Skeletal muscle tissue (tissue), 4 donors: ENCODE data around the gene MFSD12. TPM values are rescaled to one million over a fixed set of nuclear protein-coding genes. Genes with fewer than 3 reads are reported as not detected.
A peak's percentile ranks its signal among the peaks of the same experiment; 100 is the strongest.
"Not testable (repeated sequence)": the region's sequence is repeated elsewhere in the genome, so short reads cannot be mapped to it uniquely, and the experiment has no call there.

ENCODE experiments used
- H3K27ac ChIP-seq: one replicate; pipeline ENCODE4 v1.7.0; 2013; ENCODE audit warnings: mild to moderate bottlenecking, low read depth, low read length, inconsistent platforms
- H3K27me3 ChIP-seq, 3 donors: one replicate each; pipeline ENCODE4 v1.7.0; 2013; ENCODE audit warnings: low read length in 3 of 3; ENCODE audit not compliant: control insufficient read depth in 3 of 3, insufficient read depth in 3 of 3
- H3K36me3 ChIP-seq, 3 donors: one replicate each; pipeline ENCODE4 v1.7.0; 2013; ENCODE audit warnings: low read length in 3 of 3; ENCODE audit not compliant: control insufficient read depth in 3 of 3, insufficient read depth in 3 of 3
- H3K4me1 ChIP-seq, 3 donors: one replicate each; pipeline ENCODE4 v1.7.0; 2013; ENCODE audit warnings: low read length in 3 of 3, mild to moderate bottlenecking in 3 of 3; ENCODE audit not compliant: control insufficient read depth in 3 of 3, insufficient read depth in 3 of 3
- H3K4me3 ChIP-seq, 3 donors: one replicate each; pipeline ENCODE4 v1.7.0; 2013; ENCODE audit warnings: low read length in 3 of 3
- H3K9ac ChIP-seq, 3 donors: one replicate each; pipeline ENCODE4 v1.7.0; 2013; ENCODE audit warnings: low read length in 3 of 3, mild to moderate bottlenecking in 3 of 3, moderate library complexity in 2 of 3, low read depth in 1 of 3
- H3K9me3 ChIP-seq, 3 donors: one replicate each; pipeline ENCODE4 v1.7.0; 2013; ENCODE audit warnings: low read length in 3 of 3; ENCODE audit not compliant: control insufficient read depth in 3 of 3
- total RNA-seq: library from RNA; depleted of rRNA; stranded (reverse); fragments of >200 nt; gene quantifications from one replicate; pipeline ENCODE4 v1.2.3, GENCODE V29; 2014
- donor health status: Osteomylitis.

The MFSD12 gene
- total RNA-seq, 1 donor from 2014 or later, result 18.8 TPM

DNA sequence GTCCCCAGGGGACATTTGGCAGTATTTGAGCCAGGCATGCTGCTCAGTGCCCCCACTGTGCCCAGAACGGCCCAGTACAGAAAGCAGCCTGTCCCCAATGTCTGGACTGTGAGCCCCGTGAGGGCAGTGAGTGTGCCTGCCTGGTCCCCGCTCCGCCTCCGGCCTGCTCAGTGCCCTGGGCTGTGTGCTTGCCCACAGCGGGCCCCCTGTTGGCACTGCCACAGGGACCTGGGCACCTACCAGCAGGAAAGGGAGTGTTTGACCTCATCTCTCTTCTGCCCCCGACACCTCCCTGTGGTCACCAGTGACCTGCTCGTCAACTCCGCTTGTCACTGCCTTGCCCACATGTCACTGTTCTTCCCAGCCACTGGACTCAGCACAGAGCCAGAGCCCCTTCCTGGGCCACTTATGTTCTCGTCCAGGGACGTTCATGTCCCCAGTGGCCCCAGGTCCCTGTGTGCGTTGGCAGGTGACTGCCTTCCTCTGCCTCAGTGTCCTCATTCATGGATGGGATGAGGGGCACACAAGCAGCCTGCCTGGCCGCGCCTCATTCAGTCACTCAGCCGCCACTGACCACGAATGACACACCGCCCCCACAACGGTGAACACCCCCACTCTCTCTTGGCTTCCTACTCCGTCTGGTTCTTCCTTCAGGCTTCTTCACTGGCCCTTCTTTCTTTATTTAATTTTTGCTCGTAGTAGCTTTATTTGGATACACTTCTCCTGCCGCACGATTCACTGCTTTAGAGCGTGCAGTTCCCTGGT, 48.4 kb downstream of the MFSD12 start:
- H3K4me1 ChIP-seq, result peaks cover 22 to 55% (median 28%) of the 10 kb centered on the region in 3 donors
- H3K36me3 ChIP-seq, result peaks cover 2 to 8% (median 8%) of the 10 kb centered on the region in 3 donors
- H3K9ac ChIP-seq, result no peak overlapping the region
- no peak overlapping the region for H3K27ac ChIP-seq
- H3K4me3 ChIP-seq, result no peak overlapping the region
- H3K9me3 ChIP-seq, result no peaks in the 10 kb centered on the region
- H3K27me3 ChIP-seq, result no peaks in the 10 kb centered on the region

GRCh38 chr19:3508121-3508661, 49.2 kb downstream of the MFSD12 start:
- H3K9ac ChIP-seq, H3K9me3 ChIP-seq, H3K27ac ChIP-seq, H3K4me3 ChIP-seq, H3K36me3 ChIP-seq, H3K27me3 ChIP-seq: not testable (repeated sequence)
- H3K4me1 ChIP-seq, result peaks cover 19 to 47% (median 23%) of the 10 kb centered on the region in 3 donors

GRCh38 chr19:3507371-3508120, 49.8 kb downstream of the MFSD12 start:
- H3K9me3 ChIP-seq, result no peaks in the 10 kb centered on the region
- peaks cover 18 to 43% (median 22%) of the 10 kb centered on the region in 3 donors for H3K4me1 ChIP-seq
- H3K27me3 ChIP-seq, result no peaks in the 10 kb centered on the region
- peak overlapping the region; percentile 75 to 87 (median 84) for H3K4me3 ChIP-seq
- peak overlapping the region; percentile 77 to 90 (median 89) for H3K9ac ChIP-seq
- H3K36me3 ChIP-seq, result peaks cover 2 to 8% (median 8%) of the 10 kb centered on the region in 3 donors
- peak overlapping the region; percentile 36 for H3K27ac ChIP-seq

- Histone ChIP-seq H3K27me3 (no peaks in the 10 kb centered on the region), H3K9ac (peak overlapping the region; percentile 77 to 90 (median 89)), H3K4me3 (peak overlapping the region; percentile 75 to 87 (median 84)), H3K36me3 (peaks cover 2 to 8% (median 8%) of the 10 kb centered on the region in 3 donors), H3K4me1 (peaks cover 13 to 34% (median 16%) of the 10 kb centered on the region in 3 donors), H3K27ac (peak overlapping the region; percentile 79), H3K9me3 (no peaks in the 10 kb centered on the region)
These were observed 50.7 kb downstream of the MFSD12 start for GRCh38 chr19:3506384-3507340.

GRCh38 chr19:3505598-3506383, 51.6 kb downstream of the MFSD12 start, which contains the start of gene FZR1:
Gene FZR1 (plus strand): TSS chr19:3506311. CDS start chr19:3522990, 16,679 bp downstream.
- Histone ChIP-seq H3K9me3 (no peaks in the 10 kb centered on the region), H3K27me3 (no peaks in the 10 kb centered on the region)

GRCh38 chr19:3504735-3505134, 52.7 kb downstream of the MFSD12 start:
- H3K9me3 ChIP-seq, result no peaks in the 10 kb centered on the region
- peaks cover 17 to 39% (median 25%) of the 10 kb centered on the region in 3 donors for H3K4me1 ChIP-seq
- no peak overlapping the region for H3K9ac ChIP-seq
- no peak overlapping the region for H3K4me3 ChIP-seq
- H3K36me3 ChIP-seq, result peaks cover 0 to 6% (median 2%) of the 10 kb centered on the region in 3 donors
- no peaks in the 10 kb centered on the region for H3K27me3 ChIP-seq
- no peak overlapping the region for H3K27ac ChIP-seq

More at GRCh38 chr19:3505598-3506383, 51.6 kb downstream of the MFSD12 start, which contains the start of gene FZR1:
- Histone ChIP-seq H3K27ac (peak within 1 kb of the TSS; percentile 79), H3K36me3 (peaks cover 2 to 8% (median 6%) of the 10 kb centered on the region in 3 donors), H3K4me3 (peak within 1 kb of the TSS; percentile 96 to 98 (median 98)), H3K4me1 (peaks cover 13 to 35% (median 20%) of the 10 kb centered on the region in 3 donors), H3K9ac (peak within 1 kb of the TSS; percentile 77 to 90 (median 89))

GRCh38 chr19:3503036-3503572, 54.3 kb downstream of the MFSD12 start:
- no peak overlapping the region for H3K4me3 ChIP-seq
- H3K36me3 ChIP-seq, result peaks cover 0 to 1% (median 0%) of the 10 kb centered on the region in 3 donors
- H3K27me3 ChIP-seq, result no peaks in the 10 kb centered on the region
- peaks cover 25 to 40% (median 32%) of the 10 kb centered on the region in 3 donors for H3K4me1 ChIP-seq
- H3K27ac ChIP-seq, result no peak overlapping the region
- no peaks in the 10 kb centered on the region for H3K9me3 ChIP-seq
- H3K9ac ChIP-seq, result no peak overlapping the region

- Histone ChIP-seq H3K27me3 (no peaks in the 10 kb centered on the region), H3K9ac (no peak overlapping the region), H3K36me3 (peaks cover 0 to 7% (median 5%) of the 10 kb centered on the region in 3 donors), H3K4me3 (no peak overlapping the region), H3K9me3 (no peaks in the 10 kb centered on the region), H3K27ac (no peak overlapping the region), H3K4me1 (peaks cover 17 to 29% (median 22%) of the 10 kb centered on the region in 3 donors)
These were observed 55.6 kb downstream of the MFSD12 start for GRCh38 chr19:3501780-3502179.
